IPS DF 6.9 (cell line): ENCODE results near the gene MAPKAPK2.

ENCODE experiments used
- DNase-seq: peaks from one replicate; pipeline ENCODE4 v3.0.0-alpha.2; 2013; ENCODE audit warnings: low read depth, low spot score
- H3K27ac ChIP-seq: one replicate; pipeline ENCODE4 v1.5.1; 2013; ENCODE audit warnings: low read length, control low read depth
- H3K27me3 ChIP-seq: 2 replicates; pipeline ENCODE4 v1.6.1; 2013; ENCODE audit warnings: mild to moderate bottlenecking, low read length; ENCODE audit not compliant: control insufficient read depth, insufficient read depth
- H3K36me3 ChIP-seq: 2 replicates; pipeline ENCODE4 v1.6.1; 2013; ENCODE audit warnings: low read length; ENCODE audit not compliant: control insufficient read depth, insufficient read depth
- H3K4me1 ChIP-seq: 2 replicates; pipeline ENCODE4 v1.6.1; 2013; ENCODE audit warnings: low read length; ENCODE audit not compliant: control insufficient read depth, insufficient read depth
- H3K4me3 ChIP-seq: 2 replicates; pipeline ENCODE4 v1.5.1; 2013; ENCODE audit warnings: mild to moderate bottlenecking, low read length
- H3K9me3 ChIP-seq: 2 replicates; pipeline ENCODE4 v1.6.1; 2013; ENCODE audit warnings: low read length, inconsistent platforms; ENCODE audit not compliant: control insufficient read depth, insufficient read depth
- WGBS: extraction: QIAGEN DNeasy Blood & Tissue Kit; methylation state at CpG from one replicate; pipeline ENCODE4 v1.1.7; 2013; ENCODE audit warnings: mixed read lengths, missing lambda C conversion rate; ENCODE audit not compliant: insufficient read length, insufficient coverage; 5-methylcytosine and 5-hydroxymethylcytosine counted together

The MAPKAPK2 gene

DNA sequence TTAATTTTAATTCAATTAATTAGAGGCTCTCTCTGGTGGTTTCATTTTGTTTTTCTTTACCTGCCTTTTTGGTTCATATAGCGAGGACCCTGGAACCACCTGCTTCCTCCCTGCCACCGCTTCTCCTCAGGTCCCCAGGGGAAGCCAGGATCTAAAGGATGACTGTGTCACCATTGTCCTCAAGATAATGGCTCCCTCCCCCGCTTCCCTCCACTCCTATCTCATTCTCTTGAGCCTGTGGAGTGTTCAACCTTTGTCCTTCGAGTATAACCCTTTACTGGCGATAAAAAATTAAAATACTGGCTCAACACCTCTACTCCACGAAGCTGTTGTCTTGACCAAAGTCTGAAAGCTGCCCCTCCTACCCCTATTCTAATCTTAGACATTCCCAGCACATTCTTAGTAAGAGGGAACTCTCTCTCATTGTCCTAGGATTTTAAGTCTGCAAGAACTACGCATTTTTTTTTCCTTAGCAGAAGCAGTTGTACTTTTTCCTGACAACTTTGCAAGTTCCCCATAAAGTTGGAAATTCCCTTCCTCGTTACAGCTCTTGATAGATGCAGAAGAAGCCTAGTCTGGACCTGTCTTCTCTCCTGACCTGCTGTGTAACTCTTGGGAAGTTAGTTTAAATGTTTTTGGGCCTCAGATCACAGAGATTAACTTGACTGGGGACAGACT, 12.6 kb upstream of the MAPKAPK2 start:
- Histone ChIP-seq H3K27ac (no peak overlapping the region), H3K9me3 (no peaks in the 10 kb centered on the region), H3K36me3 (no peaks in the 10 kb centered on the region), H3K4me1 (no peaks in the 10 kb centered on the region), H3K4me3 (no peak overlapping the region), H3K27me3 (no peaks in the 10 kb centered on the region)
- no CpG with 5 or more reads among the region's 8 CpGs for WGBS
- no peak for DNase-seq

DNA sequence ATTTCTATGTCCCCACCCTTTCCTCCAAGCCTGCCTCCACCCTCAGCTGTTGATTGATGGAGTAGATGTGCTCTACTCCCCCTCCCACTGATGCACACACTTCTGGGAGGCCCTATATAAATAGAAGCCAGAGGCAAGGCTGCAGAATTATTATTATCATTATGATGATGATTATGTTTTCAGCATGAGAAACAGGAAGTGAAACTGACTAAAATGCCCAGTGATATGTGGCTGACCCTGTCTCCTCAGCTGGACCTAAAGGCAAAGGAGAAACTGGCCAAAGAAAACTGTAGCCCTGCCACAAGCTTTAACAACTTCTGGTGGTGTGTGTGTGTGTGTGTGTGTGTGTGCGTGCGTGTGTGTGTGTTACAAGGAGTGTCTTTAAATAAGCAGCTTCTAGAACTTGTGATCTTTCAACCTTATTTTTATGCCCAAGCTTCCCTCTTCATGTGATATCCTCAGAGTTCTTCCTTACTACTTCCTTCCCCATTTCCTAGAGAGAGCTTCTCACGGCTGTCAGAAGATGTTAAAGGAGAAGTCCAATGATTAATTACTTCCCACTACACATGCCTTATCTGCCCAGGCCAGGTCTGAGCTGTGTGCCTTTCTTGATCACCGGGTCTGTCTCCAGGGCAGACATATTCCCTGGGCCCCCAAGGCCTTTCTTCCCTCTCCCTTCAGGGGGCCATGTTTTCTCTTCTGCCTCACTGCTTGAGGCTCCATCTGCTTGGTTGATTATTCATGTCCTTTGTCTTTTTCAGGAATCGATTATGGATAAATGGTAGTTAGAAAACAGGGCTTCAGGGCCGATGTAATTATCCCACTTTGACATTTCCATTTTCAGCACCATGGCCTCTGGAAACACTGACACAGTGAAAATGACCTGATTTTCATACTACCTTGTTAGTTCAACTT, 11.6 kb upstream of the MAPKAPK2 start:
- no CpG with 5 or more reads among the region's 6 CpGs for WGBS
- no peak for DNase-seq
- H3K4me3 ChIP-seq, result no peak overlapping the region
- no peaks in the 10 kb centered on the region for H3K36me3 ChIP-seq
- H3K9me3 ChIP-seq, result no peaks in the 10 kb centered on the region
- H3K4me1 ChIP-seq, result no peaks in the 10 kb centered on the region
- no peak overlapping the region for H3K27ac ChIP-seq
- no peaks in the 10 kb centered on the region for H3K27me3 ChIP-seq

DNA sequence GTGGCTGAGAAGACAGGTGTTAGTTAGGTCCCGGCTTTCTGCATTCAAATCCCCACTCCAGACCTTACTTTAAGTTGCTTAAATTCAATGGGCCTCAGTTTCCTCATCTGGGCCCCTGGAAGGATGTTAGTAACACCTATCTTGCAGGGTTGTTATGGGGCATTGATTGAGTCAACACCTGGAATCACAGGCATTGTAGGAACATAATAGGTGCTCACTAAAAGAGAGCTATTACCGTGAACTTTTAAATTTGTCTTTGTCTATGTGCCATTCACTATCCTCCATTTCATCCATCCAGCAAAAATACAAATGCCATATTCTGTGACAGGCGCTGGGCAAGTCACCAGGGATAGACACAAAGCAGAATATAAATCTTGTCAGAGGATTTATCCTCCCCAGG, 10.5 kb upstream of the MAPKAPK2 start:
- no peak for DNase-seq
- Histone ChIP-seq H3K27me3 (no peaks in the 10 kb centered on the region), H3K9me3 (no peaks in the 10 kb centered on the region), H3K27ac (no peak overlapping the region), H3K4me3 (no peak overlapping the region), H3K4me1 (no peaks in the 10 kb centered on the region), H3K36me3 (no peaks in the 10 kb centered on the region)
- no CpG with 5 or more reads among the region's 3 CpGs for WGBS

DNA sequence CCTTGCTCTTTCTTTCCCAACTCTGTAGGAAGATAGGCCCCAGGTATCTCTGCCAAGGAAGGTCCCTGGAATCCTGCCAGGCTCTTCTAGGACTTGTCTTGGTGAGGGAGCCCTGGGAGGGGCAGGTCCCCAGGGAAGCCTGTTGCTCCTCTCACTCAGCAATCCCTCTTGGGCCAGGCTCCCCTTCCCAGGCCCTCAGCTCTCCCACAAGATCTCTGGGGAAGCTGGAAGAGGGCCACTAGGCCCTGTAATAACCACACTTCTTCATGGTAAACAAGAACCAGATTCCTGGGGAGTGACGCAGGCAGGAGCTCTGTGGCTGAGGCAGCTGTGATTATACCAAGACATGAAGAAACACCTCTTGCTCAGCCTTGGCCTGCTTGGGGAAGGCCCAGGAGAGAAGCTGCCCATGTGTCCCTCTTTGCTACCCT, 9.9 kb upstream of the MAPKAPK2 start:
- no CpG with 5 or more reads among the region's 1 CpG for WGBS
- Histone ChIP-seq H3K4me1 (no peaks in the 10 kb centered on the region), H3K27ac (no peak overlapping the region), H3K9me3 (no peaks in the 10 kb centered on the region), H3K4me3 (no peak overlapping the region), H3K36me3 (no peaks in the 10 kb centered on the region), H3K27me3 (no peaks in the 10 kb centered on the region)
- DNase-seq, result no peak

DNA sequence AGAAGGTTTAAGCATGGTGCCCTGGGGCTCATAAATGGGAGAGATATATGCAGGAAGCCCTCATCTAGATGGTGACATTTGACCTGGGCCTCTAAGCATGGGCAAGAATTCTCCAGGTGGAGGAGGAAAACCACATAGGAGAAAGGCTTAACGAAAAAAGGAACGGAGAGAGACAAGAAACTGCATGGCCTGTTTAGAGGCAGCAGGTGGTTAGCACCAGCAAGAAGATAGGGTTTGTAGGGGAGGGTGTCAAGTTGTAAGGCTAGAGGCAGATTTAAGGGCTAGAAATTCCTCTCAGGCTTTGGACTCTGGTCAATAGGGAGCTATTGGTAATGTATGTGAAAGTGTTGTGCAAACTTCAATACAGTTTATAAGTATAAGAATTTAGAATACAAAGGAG, 8.2 kb upstream of the MAPKAPK2 start:
- no CpG with 5 or more reads among the region's 2 CpGs for WGBS
- Histone ChIP-seq H3K4me3 (no peak overlapping the region), H3K9me3 (no peaks in the 10 kb centered on the region), H3K27ac (no peak overlapping the region), H3K27me3 (no peaks in the 10 kb centered on the region), H3K36me3 (no peaks in the 10 kb centered on the region), H3K4me1 (no peaks in the 10 kb centered on the region)
- DNase-seq, result no peak

DNA sequence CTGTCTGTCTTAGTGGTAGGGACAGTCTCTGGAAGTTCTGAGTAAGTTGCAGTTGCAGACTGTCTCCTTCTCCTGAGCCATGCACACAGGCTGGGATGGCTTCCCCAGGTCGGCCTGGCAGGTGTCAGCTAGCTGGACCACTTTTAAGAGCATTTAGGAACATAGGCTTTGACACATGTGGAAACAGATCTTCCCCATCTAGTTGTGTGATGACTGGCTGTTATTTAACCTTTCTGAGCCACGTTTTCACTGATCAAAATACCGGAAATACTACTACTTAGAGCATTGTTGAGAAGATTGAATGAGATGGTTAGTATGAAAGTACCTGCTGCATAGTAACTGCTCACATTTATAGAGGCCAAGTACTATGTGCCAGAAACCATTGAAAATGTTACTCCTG, 6.2 kb upstream of the MAPKAPK2 start:
- Histone ChIP-seq H3K36me3 (no peaks in the 10 kb centered on the region), H3K27ac (no peak overlapping the region), H3K4me1 (no peaks in the 10 kb centered on the region), H3K4me3 (no peak overlapping the region), H3K9me3 (no peaks in the 10 kb centered on the region), H3K27me3 (peaks cover 9% of the 10 kb centered on the region; the same call in 1 of the 2 replicates)
- no peak for DNase-seq
- no CpG with 5 or more reads among the region's 3 CpGs for WGBS

DNA sequence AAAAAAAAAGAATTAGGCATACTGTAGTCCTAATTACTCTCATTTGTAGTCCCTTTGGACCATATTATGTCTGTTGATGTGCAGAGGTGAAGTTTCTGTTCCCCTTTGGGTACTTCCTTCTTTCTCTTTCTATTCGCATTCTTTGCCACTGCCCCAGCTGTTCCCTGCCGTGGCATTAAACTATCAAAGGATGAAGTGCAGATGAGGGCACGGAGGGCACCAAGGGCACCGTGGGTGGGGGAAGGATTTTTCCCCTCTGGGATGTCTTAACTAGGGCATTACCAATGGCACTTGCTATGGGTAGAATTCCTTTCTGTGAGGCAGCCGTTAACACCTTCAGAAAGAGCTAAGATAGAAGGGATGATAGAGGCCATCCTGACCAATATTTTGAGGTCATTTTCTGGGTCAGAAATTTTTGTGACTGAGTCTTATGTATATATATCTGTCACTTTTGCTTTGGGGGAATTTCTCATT, 4.9 kb upstream of the MAPKAPK2 start:
- Histone ChIP-seq H3K27ac (no peak overlapping the region), H3K4me3 (no peak overlapping the region), H3K27me3 (peaks cover 16% of the 10 kb centered on the region), H3K4me1 (no peaks in the 10 kb centered on the region), H3K36me3 (no peaks in the 10 kb centered on the region), H3K9me3 (no peaks in the 10 kb centered on the region)
- WGBS, result no CpG with 5 or more reads among the region's 5 CpGs
- no peak for DNase-seq

DNA sequence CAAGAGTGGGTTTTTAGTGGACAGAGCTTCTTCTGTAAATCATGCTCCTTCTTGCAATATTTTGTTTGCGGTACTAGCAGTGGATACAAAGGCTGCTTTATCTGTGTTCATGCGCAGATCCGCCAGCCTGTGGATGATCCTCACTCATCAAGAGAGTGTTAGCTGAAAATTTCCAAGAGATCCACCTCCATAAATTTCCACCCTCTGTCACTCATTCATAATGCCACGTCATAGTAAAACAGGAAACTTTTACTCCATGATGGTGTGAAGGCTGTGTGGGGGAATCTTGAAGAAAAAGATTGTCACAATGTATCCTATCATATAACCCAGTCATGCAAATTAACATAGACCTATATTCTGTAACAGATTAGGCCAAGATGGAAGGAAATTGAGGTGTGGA, 4.4 kb upstream of the MAPKAPK2 start:
- H3K27ac ChIP-seq, result no peak overlapping the region
- peaks cover 16% of the 10 kb centered on the region for H3K27me3 ChIP-seq
- no peaks in the 10 kb centered on the region for H3K36me3 ChIP-seq
- no peak overlapping the region for H3K4me3 ChIP-seq
- no CpG with 5 or more reads among the region's 4 CpGs for WGBS
- H3K4me1 ChIP-seq, result no peaks in the 10 kb centered on the region
- no peaks in the 10 kb centered on the region for H3K9me3 ChIP-seq
- DNase-seq, result no peak

DNA sequence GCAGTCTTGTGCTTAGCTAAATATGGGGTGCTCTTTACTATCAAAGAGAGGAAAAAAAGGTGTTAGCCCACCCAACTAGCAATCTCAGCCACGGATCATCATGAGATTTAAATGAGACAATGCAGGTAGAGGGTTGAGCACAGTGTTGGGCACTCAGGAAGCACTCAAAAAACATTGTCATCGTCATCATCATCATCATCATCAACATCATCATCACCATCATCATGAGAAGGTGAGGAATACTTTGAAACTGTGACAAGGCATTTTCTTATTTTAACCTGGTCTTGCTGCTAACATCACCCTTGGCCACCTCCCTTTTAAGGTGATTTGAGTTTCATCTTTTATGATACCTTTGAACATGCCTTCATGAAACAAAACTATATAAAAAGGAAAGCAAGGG, 3.3 kb upstream of the MAPKAPK2 start:
- WGBS, result no CpG with 5 or more reads among the region's 2 CpGs
- Histone ChIP-seq H3K27me3 (peaks cover 19% of the 10 kb centered on the region), H3K36me3 (no peaks in the 10 kb centered on the region), H3K9me3 (no peaks in the 10 kb centered on the region), H3K27ac (no peak overlapping the region), H3K4me1 (no peaks in the 10 kb centered on the region), H3K4me3 (no peak overlapping the region)
- DNase-seq, result no peak

DNA sequence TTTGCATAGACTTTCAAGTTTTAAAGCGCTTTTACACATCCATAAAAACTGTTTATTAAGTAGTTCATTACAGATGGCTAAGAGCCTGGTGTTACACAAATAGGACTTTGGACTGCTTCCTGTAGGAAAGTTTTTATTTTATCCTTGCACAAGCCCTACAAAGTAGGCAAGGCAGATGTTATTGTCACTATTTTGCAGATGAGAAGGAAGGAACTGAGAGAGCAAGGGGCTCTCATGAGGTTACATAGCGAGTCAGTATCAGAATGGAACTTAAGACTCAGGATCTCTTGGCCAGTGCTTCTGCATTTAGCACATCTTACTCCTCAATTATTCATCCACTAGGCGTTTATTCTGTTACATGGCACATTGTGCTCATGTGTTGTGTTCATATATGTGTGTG, 2.6 kb upstream of the MAPKAPK2 start:
- no peaks in the 10 kb centered on the region for H3K9me3 ChIP-seq
- WGBS, result no CpG with 5 or more reads among the region's 3 CpGs
- H3K27me3 ChIP-seq, result peaks cover 25% of the 10 kb centered on the region
- H3K4me3 ChIP-seq, result no peak overlapping the region
- H3K36me3 ChIP-seq, result no peaks in the 10 kb centered on the region
- DNase-seq, result no peak
- H3K4me1 ChIP-seq, result no peaks in the 10 kb centered on the region
- H3K27ac ChIP-seq, result no peak overlapping the region
